Kidney (tissue), 14 donors: ENCODE measurements around the gene TCEA3. TPM values are rescaled to one million over a fixed set of nuclear protein-coding genes. Genes with fewer than 3 reads are reported as not detected.

Source experiments
- DNase-seq, 5 donors: peaks; one replicate each; pipeline ENCODE4 v3.0.0-alpha.2; 2013 to 2020
- FAIRE-seq: peaks from 2 replicates; lab custom pipeline; 2012; peaks lifted over from hg19 to GRCh38; lab: Jason Lieb, UNC
- H3K27ac ChIP-seq, 2 donors: one replicate each; pipeline ENCODE4 v1.7.0; 2013; ENCODE audit warnings: low read depth in 2 of 2, low read length in 2 of 2, inconsistent platforms in 1 of 2
- H3K27me3 ChIP-seq: one replicate; pipeline ENCODE4 v1.7.1; 2013; ENCODE audit warnings: low read length, inconsistent platforms; ENCODE audit not compliant: control insufficient read depth, insufficient read depth
- H3K36me3 ChIP-seq, 3 donors: one replicate each; pipeline versions ENCODE4 v1.7.0 to v1.7.1; 2013; ENCODE audit warnings: low read length in 3 of 3, control low read depth in 1 of 3, inconsistent platforms in 1 of 3; ENCODE audit not compliant: insufficient read depth in 3 of 3, control insufficient read depth in 2 of 3
- H3K4me1 ChIP-seq, 3 donors: one replicate each; pipeline versions ENCODE4 v1.7.0 to v1.7.1; 2013; ENCODE audit warnings: low read length in 3 of 3, inconsistent platforms in 1 of 3, low read depth in 1 of 3; ENCODE audit not compliant: control insufficient read depth in 2 of 3, insufficient read depth in 2 of 3
- H3K4me3 ChIP-seq, 3 donors: one replicate each; pipeline versions ENCODE4 v1.7.0 to v1.8.1; 2013; ENCODE audit warnings: low read length in 3 of 3, control low read depth in 1 of 3, inconsistent platforms in 1 of 3
- H3K9ac ChIP-seq, 3 donors: one replicate each; pipeline versions ENCODE4 v1.7.0 to v1.7.1; 2013; ENCODE audit warnings: low read length in 3 of 3, control low read depth in 1 of 3, inconsistent platforms in 1 of 3
- H3K9me3 ChIP-seq, 3 donors: one replicate each; pipeline versions ENCODE4 v1.7.0 to v1.7.1; 2013; ENCODE audit warnings: low read length in 3 of 3, control low read depth in 1 of 3, inconsistent platforms in 1 of 3; ENCODE audit not compliant: control insufficient read depth in 2 of 3, insufficient read depth in 1 of 3
- intact Hi-C: fragments of 100-400 bp; cut with DNase I; formaldehyde crosslinking; loops from one replicate; pipeline ENCODE4 v1.11.1; 2022
- polyA plus RNA-seq: library from polyadenylated mRNA; stranded (reverse); fragments of 350-450 nt; fragmentation: Illumina TruSeq; extraction: RNeasy Lipid Tissue Mini Kit (QIAGEN cat#74804); gene quantifications from one replicate; pipeline ENCODE4 v1.2.3, GENCODE V29; 2014; ENCODE audit warnings: low read depth, low replicate concordance; ENCODE audit not compliant: insufficient read depth
- total RNA-seq: library from RNA; stranded (reverse); fragmentation: NEBNext Ultra II Directional; extraction: Animal tissue kit (Norgen Biotek cat#: 25700); gene quantifications from one replicate; pipeline ENCODE4 v1.2.1, GENCODE V29; 2021
- TF ChIP-seq, protein P1 (sequence below): IDR thresholded peaks from 3 replicates; pipeline ENCODE4 v1.5.1; 2012; ENCODE audit warnings: mild to moderate bottlenecking, moderate library complexity, borderline replicate concordance; ENCODE audit not compliant: insufficient read depth; ENCODE audit errors: extremely low read depth
- donor health status: control.
- donor health status: control.
- donor health status: control.
- donor health status: control.
- donor health status: control.
- donor health status: DM: yes; HTN: yes; CAD: no.
- donor health status: Normal renal cell carcinoma (clear cell type).

TCEA3 gene
- total and polyA plus RNA-seq, 2 donors from 2014 or later, result 46.3 to 93.2 TPM

DNA sequence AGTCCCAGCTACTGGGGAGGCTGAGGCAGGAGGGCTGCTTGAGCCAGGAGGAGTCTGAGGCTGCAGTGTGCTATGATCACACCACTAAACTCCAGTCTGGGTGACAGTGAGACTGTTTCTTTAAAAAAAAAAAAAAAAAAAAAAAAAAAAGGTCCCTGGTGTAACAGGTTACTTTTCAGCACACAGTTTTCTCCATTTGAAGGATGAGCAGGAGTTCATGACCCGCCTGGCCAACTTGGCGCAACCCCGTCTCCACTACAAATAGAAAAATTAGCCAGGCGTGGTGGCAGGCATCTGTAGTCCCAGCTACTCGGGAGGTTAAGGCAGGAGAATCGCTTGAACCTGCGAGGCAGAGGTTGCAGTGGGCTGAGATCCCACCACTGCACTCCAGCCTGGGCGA lies 92.8 kb downstream of the TCEA3 start:
- Histone ChIP-seq H3K4me3 (no peak overlapping the region), H3K9me3 (no peaks in the 10 kb centered on the region), H3K27ac (no peak overlapping the region), H3K9ac (no peak overlapping the region), H3K4me1 (no peaks in the 10 kb centered on the region), H3K36me3 (peaks cover 10 to 45% (median 13%) of the 10 kb centered on the region in 3 donors), H3K27me3 (no peaks in the 10 kb centered on the region)
- TF ChIP-seq, protein P1, sequence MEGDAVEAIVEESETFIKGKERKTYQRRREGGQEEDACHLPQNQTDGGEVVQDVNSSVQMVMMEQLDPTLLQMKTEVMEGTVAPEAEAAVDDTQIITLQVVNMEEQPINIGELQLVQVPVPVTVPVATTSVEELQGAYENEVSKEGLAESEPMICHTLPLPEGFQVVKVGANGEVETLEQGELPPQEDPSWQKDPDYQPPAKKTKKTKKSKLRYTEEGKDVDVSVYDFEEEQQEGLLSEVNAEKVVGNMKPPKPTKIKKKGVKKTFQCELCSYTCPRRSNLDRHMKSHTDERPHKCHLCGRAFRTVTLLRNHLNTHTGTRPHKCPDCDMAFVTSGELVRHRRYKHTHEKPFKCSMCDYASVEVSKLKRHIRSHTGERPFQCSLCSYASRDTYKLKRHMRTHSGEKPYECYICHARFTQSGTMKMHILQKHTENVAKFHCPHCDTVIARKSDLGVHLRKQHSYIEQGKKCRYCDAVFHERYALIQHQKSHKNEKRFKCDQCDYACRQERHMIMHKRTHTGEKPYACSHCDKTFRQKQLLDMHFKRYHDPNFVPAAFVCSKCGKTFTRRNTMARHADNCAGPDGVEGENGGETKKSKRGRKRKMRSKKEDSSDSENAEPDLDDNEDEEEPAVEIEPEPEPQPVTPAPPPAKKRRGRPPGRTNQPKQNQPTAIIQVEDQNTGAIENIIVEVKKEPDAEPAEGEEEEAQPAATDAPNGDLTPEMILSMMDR, result no peak
- DNase-seq (no peak), FAIRE-seq (no peak)
- intact Hi-C loops, result no loop called here

Other genes with a start within 250 kb of the TCEA3 start
- gene HTR1D, start 207.2 kb downstream of the TCEA3 start, total RNA-seq, result 0.09 TPM
- gene HTR1D, start 207.2 kb downstream of the TCEA3 start, polyA plus RNA-seq, result not detected
- 126 TPM for gene HNRNPR, start 80.5 kb downstream of the TCEA3 start, total RNA-seq
- 45.3 TPM for gene HNRNPR, start 80.5 kb downstream of the TCEA3 start, polyA plus RNA-seq
- 19.8 TPM for gene ZNF436, start 54.9 kb downstream of the TCEA3 start, total RNA-seq
- 4.6 TPM for gene ZNF436, start 54.9 kb downstream of the TCEA3 start, polyA plus RNA-seq
- gene ASAP3, start 59.4 kb upstream of the TCEA3 start, total RNA-seq, result 37.8 TPM
- 29.9 TPM for gene ASAP3, start 59.4 kb upstream of the TCEA3 start, polyA plus RNA-seq
- 0.50 TPM for gene E2F2, start 106.5 kb upstream of the TCEA3 start, total RNA-seq
- not detected for gene E2F2, start 106.5 kb upstream of the TCEA3 start, polyA plus RNA-seq
- gene ID3, start 134.8 kb upstream of the TCEA3 start, total RNA-seq, result 97.8 TPM
- 157 TPM for gene ID3, start 134.8 kb upstream of the TCEA3 start, polyA plus RNA-seq